HepG2 (cell line): ENCODE data around the gene ZFP69B. TPM values are rescaled to one million over a fixed set of nuclear protein-coding genes. Genes with fewer than 3 reads are reported as not detected.

ENCODE experiments used
- NFIC ChIP-seq: IDR thresholded peaks from 2 replicates; pipeline ENCODE4 v1.6.1; 2012; ENCODE audit warnings: mild to moderate bottlenecking, low read length, inconsistent platforms
- NONO ChIP-seq, 2 experiments: fragments of 450-650 bp in 1 of 2; sonication (generic) in 1 of 2; formaldehyde crosslinking in 1 of 2; IDR thresholded peaks in 1 of 2; conservative IDR thresholded peaks in 1 of 2; 2 replicates each; pipeline versions ENCODE4 v1.6.1 to v1.8.0; 2017 to 2022; ENCODE audit warnings: mild to moderate bottlenecking in 1 of 2, missing genetic modification reagents in 1 of 2, moderate library complexity in 1 of 2
- NR2C2 ChIP-seq: sonication (generic); formaldehyde crosslinking; IDR thresholded peaks from 2 replicates; pipeline ENCODE4 v1.4.0; 2020; ENCODE audit warnings: missing genetic modification reagents, mild to moderate bottlenecking, moderate library complexity, borderline replicate concordance
- POLR2A ChIP-seq, 2 experiments: IDR thresholded peaks; 2 replicates each; pipeline ENCODE4 v1.6.1; 2011; ENCODE audit warnings: low read depth in 2 of 2, low read length in 2 of 2, mild to moderate bottlenecking in 1 of 2, moderate library complexity in 1 of 2; ENCODE audit not compliant: insufficient read depth in 1 of 2
- ZBTB7A ChIP-seq: sonication (generic); formaldehyde crosslinking; IDR thresholded peaks from 2 replicates; pipeline ENCODE4 v1.8.0; 2022; ENCODE audit warnings: mild to moderate bottlenecking, missing genetic modification reagents
- ZNF674 ChIP-seq: sonication (generic); formaldehyde crosslinking; IDR thresholded peaks from 2 replicates; pipeline ENCODE4 v1.5.0; 2020; ENCODE audit warnings: low read depth, mild to moderate bottlenecking, missing genetic modification reagents
- polyA plus RNA-seq, 8 experiments: library from polyadenylated mRNA; depleted of rRNA in 3 of 8; stranded (reverse) in 7 of 8; unstranded in 1 of 8; fragments of >200 nt; fragmentation: Illumina TruSeq in 4 of 8; extraction: Trizol in 4 of 8; gene quantifications; 2 replicates each; pipeline versions ENCODE4 v1.2.1 to v1.2.3, GENCODE V29; 2011 to 2016; ENCODE audit warnings: low read depth in 4 of 8, missing spikeins in 1 of 8, mixed read lengths in 1 of 8; ENCODE audit not compliant: insufficient read depth in 1 of 8
- total RNA-seq, 5 experiments: library from RNA; depleted of rRNA; stranded (reverse); fragments of >200 nt; fragmentation: Illumina TruSeq; extraction: Trizol; gene quantifications; 2 replicates each; pipeline ENCODE4 v1.2.3, GENCODE V29; 2016; ENCODE audit warnings: low read depth in 1 of 5
- TF ChIP-seq, protein P1 (sequence below): IDR thresholded peaks from 2 replicates; pipeline ENCODE4 v1.6.1; 2016; ENCODE audit warnings: low read depth, missing genetic modification reagents, missing compliant biosample characterization
- TF ChIP-seq, protein P2 (sequence below): sonication (generic); formaldehyde crosslinking; IDR thresholded peaks from 2 replicates; pipeline ENCODE4 v1.4.0; 2020; ENCODE audit warnings: missing genetic modification reagents, borderline replicate concordance
- TF ChIP-seq, protein P3 (sequence below): sonication (generic); formaldehyde crosslinking; IDR thresholded peaks from 2 replicates; pipeline ENCODE4 v1.4.0; 2020; ENCODE audit warnings: missing genetic modification reagents, borderline replicate concordance

Gene ZFP69B
- total and polyA plus RNA-seq, 2 of the 13 experiments (the other 11 are each of a cell fraction or from before 2014, with no cell fraction given) = 4.6 to 7.7 TPM

- TF ChIP-seq, protein P1, sequence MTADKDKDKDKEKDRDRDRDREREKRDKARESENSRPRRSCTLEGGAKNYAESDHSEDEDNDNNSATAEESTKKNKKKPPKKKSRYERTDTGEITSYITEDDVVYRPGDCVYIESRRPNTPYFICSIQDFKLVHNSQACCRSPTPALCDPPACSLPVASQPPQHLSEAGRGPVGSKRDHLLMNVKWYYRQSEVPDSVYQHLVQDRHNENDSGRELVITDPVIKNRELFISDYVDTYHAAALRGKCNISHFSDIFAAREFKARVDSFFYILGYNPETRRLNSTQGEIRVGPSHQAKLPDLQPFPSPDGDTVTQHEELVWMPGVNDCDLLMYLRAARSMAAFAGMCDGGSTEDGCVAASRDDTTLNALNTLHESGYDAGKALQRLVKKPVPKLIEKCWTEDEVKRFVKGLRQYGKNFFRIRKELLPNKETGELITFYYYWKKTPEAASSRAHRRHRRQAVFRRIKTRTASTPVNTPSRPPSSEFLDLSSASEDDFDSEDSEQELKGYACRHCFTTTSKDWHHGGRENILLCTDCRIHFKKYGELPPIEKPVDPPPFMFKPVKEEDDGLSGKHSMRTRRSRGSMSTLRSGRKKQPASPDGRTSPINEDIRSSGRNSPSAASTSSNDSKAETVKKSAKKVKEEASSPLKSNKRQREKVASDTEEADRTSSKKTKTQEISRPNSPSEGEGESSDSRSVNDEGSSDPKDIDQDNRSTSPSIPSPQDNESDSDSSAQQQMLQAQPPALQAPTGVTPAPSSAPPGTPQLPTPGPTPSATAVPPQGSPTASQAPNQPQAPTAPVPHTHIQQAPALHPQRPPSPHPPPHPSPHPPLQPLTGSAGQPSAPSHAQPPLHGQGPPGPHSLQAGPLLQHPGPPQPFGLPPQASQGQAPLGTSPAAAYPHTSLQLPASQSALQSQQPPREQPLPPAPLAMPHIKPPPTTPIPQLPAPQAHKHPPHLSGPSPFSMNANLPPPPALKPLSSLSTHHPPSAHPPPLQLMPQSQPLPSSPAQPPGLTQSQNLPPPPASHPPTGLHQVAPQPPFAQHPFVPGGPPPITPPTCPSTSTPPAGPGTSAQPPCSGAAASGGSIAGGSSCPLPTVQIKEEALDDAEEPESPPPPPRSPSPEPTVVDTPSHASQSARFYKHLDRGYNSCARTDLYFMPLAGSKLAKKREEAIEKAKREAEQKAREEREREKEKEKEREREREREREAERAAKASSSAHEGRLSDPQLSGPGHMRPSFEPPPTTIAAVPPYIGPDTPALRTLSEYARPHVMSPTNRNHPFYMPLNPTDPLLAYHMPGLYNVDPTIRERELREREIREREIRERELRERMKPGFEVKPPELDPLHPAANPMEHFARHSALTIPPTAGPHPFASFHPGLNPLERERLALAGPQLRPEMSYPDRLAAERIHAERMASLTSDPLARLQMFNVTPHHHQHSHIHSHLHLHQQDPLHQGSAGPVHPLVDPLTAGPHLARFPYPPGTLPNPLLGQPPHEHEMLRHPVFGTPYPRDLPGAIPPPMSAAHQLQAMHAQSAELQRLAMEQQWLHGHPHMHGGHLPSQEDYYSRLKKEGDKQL (CRISPR knock-in tag) = no peak
- no peak for TF ChIP-seq ZNF674 (CRISPR knock-in tag)
- no peak for TF ChIP-seq NONO (IDR thresholded peaks at IDR 0.05)
- peak; percentile 91 for TF ChIP-seq NONO (CRISPR knock-in tag; conservative IDR thresholded peaks at IDR 0.05)
- peak; percentile 90 for TF ChIP-seq NR2C2
- TF ChIP-seq, protein P2, sequence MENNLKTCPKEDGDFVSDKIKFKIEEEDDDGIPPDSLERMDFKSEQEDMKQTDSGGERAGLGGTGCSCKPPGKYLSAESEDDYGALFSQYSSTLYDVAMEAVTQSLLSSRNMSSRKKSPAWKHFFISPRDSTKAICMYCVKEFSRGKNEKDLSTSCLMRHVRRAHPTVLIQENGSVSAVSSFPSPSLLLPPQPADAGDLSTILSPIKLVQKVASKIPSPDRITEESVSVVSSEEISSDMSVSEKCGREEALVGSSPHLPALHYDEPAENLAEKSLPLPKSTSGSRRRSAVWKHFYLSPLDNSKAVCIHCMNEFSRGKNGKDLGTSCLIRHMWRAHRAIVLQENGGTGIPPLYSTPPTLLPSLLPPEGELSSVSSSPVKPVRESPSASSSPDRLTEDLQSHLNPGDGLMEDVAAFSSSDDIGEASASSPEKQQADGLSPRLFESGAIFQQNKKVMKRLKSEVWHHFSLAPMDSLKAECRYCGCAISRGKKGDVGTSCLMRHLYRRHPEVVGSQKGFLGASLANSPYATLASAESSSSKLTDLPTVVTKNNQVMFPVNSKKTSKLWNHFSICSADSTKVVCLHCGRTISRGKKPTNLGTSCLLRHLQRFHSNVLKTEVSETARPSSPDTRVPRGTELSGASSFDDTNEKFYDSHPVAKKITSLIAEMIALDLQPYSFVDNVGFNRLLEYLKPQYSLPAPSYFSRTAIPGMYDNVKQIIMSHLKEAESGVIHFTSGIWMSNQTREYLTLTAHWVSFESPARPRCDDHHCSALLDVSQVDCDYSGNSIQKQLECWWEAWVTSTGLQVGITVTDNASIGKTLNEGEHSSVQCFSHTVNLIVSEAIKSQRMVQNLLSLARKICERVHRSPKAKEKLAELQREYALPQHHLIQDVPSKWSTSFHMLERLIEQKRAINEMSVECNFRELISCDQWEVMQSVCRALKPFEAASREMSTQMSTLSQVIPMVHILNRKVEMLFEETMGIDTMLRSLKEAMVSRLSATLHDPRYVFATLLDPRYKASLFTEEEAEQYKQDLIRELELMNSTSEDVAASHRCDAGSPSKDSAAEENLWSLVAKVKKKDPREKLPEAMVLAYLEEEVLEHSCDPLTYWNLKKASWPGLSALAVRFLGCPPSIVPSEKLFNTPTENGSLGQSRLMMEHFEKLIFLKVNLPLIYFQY (CRISPR knock-in tag) = peak; percentile 43; the same call in 1 of the 2 replicates
- TF ChIP-seq, protein P3, sequence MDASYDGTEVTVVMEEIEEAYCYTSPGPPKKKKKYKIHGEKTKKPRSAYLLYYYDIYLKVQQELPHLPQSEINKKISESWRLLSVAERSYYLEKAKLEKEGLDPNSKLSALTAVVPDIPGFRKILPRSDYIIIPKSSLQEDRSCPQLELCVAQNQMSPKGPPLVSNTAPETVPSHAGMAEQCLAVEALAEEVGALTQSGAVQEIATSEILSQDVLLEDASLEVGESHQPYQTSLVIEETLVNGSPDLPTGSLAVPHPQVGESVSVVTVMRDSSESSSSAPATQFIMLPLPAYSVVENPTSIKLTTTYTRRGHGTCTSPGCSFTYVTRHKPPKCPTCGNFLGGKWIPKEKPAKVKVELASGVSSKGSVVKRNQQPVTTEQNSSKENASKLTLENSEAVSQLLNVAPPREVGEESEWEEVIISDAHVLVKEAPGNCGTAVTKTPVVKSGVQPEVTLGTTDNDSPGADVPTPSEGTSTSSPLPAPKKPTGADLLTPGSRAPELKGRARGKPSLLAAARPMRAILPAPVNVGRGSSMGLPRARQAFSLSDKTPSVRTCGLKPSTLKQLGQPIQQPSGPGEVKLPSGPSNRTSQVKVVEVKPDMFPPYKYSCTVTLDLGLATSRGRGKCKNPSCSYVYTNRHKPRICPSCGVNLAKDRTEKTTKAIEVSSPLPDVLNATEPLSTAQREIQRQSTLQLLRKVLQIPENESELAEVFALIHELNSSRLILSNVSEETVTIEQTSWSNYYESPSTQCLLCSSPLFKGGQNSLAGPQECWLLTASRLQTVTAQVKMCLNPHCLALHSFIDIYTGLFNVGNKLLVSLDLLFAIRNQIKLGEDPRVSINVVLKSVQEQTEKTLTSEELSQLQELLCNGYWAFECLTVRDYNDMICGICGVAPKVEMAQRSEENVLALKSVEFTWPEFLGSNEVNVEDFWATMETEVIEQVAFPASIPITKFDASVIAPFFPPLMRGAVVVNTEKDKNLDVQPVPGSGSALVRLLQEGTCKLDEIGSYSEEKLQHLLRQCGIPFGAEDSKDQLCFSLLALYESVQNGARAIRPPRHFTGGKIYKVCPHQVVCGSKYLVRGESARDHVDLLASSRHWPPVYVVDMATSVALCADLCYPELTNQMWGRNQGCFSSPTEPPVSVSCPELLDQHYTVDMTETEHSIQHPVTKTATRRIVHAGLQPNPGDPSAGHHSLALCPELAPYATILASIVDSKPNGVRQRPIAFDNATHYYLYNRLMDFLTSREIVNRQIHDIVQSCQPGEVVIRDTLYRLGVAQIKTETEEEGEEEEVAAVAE (CRISPR knock-in tag) = 0 out of 2 replicates have a peak, but pooled peaks have one; percentile 19
- peak; percentile 91 for TF ChIP-seq NFIC
- 0 out of 2 replicates have a peak, but pooled peaks have one; percentile 34 for TF ChIP-seq ZBTB7A
- TF ChIP-seq POLR2A (IDR thresholded peaks at IDR 0.05; ENCODE audit: insufficient read depth in 1 of 2, low read depth in 2 of 2, low read length in 2 of 2) = peak in 1 of 2 experiments; percentile 59; a peak in 2 of 4 replicates
These were observed 28.6 kb upstream of the ZFP69B start (continued) for GRCh38 chr1:40421431-40422384.
